GM12864 (cell line): ENCODE data around the gene MUL1.
"Not testable (repeated sequence)": the region's sequence is repeated elsewhere in the genome, so short reads cannot be mapped to it uniquely, and the experiment has no call there.

ENCODE experiments used
- DNase-seq: peaks from one replicate; pipeline ENCODE4 v3.0.0-alpha.2; 2011; ENCODE audit warnings: low read depth
- H3K4me3 ChIP-seq: 2 replicates; pipeline ENCODE4 v1.5.1; 2011; ENCODE audit warnings: mild to moderate bottlenecking, low read depth, low read length, control low read depth
- CTCF ChIP-seq: IDR thresholded peaks from 2 replicates; pipeline ENCODE4 v1.5.1; 2011; ENCODE audit warnings: low read depth, mild to moderate bottlenecking, moderate library complexity, low read length, control low read depth, inconsistent platforms; ENCODE audit errors: missing control alignments

MUL1 gene

GRCh38 chr1:20497506-20497905 is 10.4 kb downstream of the MUL1 start:
- no peak for DNase-seq
- no peak overlapping the region for H3K4me3 ChIP-seq
- TF ChIP-seq CTCF, result no peak

- H3K4me3 ChIP-seq, DNase-seq: not testable (repeated sequence)
Measured at GRCh38 chr1:20496725-20497383, 11.1 kb downstream of the MUL1 start.

- DNase-seq, result no peak
- H3K4me3 ChIP-seq, result no peak overlapping the region
- no peak for TF ChIP-seq CTCF
Measured at GRCh38 chr1:20496241-20496661, 11.7 kb downstream of the MUL1 start.

- no peak for TF ChIP-seq CTCF
- no peak overlapping the region for H3K4me3 ChIP-seq
- no peak for DNase-seq
Measured at GRCh38 chr1:20495661-20496060, 12.3 kb downstream of the MUL1 start.

GRCh38 chr1:20494609-20495311 is 13.2 kb downstream of the MUL1 start:
- no peak overlapping the region for H3K4me3 ChIP-seq
- no peak for DNase-seq
- TF ChIP-seq CTCF, result no peak

GRCh38 chr1:20493839-20494608 is 13.9 kb downstream of the MUL1 start:
- no peak overlapping the region for H3K4me3 ChIP-seq
- DNase-seq, result peak; percentile 48
- TF ChIP-seq CTCF, result peak; percentile 96

GRCh38 chr1:20493309-20493708 is 14.6 kb downstream of the MUL1 start:
- no peak for DNase-seq
- H3K4me3 ChIP-seq, result no peak overlapping the region
- TF ChIP-seq CTCF, result no peak
